Transverse colon (tissue), 4 donors: ENCODE measurements around the gene HDGFL3. TPM values are rescaled to one million over a fixed set of nuclear protein-coding genes. Genes with fewer than 3 reads are reported as not detected.

Source experiments
- DNase-seq: peaks from one replicate; pipeline ENCODE4 v3.0.0-alpha.2; 2019
- H3K27ac ChIP-seq, 4 donors: fragments of 200-600 bp; sonication (generic); 2 replicates each; pipeline ENCODE4 v1.5.1; 2016 to 2018; ENCODE audit warnings: inconsistent platforms in 4 of 4
- H3K27me3 ChIP-seq: fragments of 200-600 bp; sonication (generic); 2 replicates; pipeline ENCODE4 v1.5.1; 2017; ENCODE audit warnings: inconsistent platforms
- H3K36me3 ChIP-seq, 4 donors: fragments of 200-600 bp; sonication (generic); 2 replicates each; pipeline ENCODE4 v1.5.1; 2017 to 2019; ENCODE audit warnings: inconsistent platforms in 4 of 4
- H3K4me1 ChIP-seq, 4 donors: fragments of 200-600 bp; sonication (generic); 2 replicates each; pipeline ENCODE4 v1.5.1; 2017 to 2020; ENCODE audit warnings: inconsistent platforms in 4 of 4
- H3K4me3 ChIP-seq, 4 donors: fragments of 200-600 bp; sonication (generic); 1 replicate in 1 of 4; 2 replicates in 3 of 4; pipeline versions ENCODE4 v1.5.1 to v1.6.1; 2017 to 2019; ENCODE audit warnings: inconsistent platforms in 4 of 4
- H3K9me3 ChIP-seq, 2 donors: fragments of 200-600 bp; sonication (generic); 2 replicates each; pipeline ENCODE4 v1.5.1; 2017 to 2019; ENCODE audit warnings: inconsistent platforms in 2 of 2
- EP300 ChIP-seq: sonication (generic); formaldehyde crosslinking; IDR thresholded peaks from one replicate; pipeline ENCODE4 v1.6.1; 2017; ENCODE audit warnings: antibody characterized with exemption, low read depth
- POLR2A ChIP-seq: fragments of 450-650 bp; IDR thresholded peaks from one replicate; pipeline ENCODE4 v1.6.1; 2016; ENCODE audit warnings: antibody characterized with exemption, mild to moderate bottlenecking, moderate library complexity
- POLR2AphosphoS5 ChIP-seq, 3 donors: sonication (generic); formaldehyde crosslinking; IDR thresholded peaks; one replicate each; pipeline ENCODE4 v1.6.1; 2016; ENCODE audit warnings: antibody characterized with exemption in 3 of 3
- WGBS, 2 donors: methylation state at CpG; one replicate each; pipeline ENCODE4 v1.1.5; 2018; ENCODE audit warnings: low coverage in 1 of 2; 5-methylcytosine and 5-hydroxymethylcytosine counted together
- in situ Hi-C, 4 donors: fragments of 200-750 bp; cut with MboI; loops; one replicate each; pipeline versions ENCODE4 v1.15.0 to v1.15.1; 2017; ENCODE audit warnings: low sequenced_read_pairs in 3 of 4, low pct_ligation_motif_present in 1 of 4, low pct_unique_long_range_greater_than_20kb in 1 of 4
- intact Hi-C: fragments of 100-400 bp; cut with DNase I; formaldehyde crosslinking; loops from one replicate; pipeline ENCODE4 v1.15.1; 2023; ENCODE audit warnings: low total_unique reads
- total RNA-seq, 4 donors: library from RNA; depleted of rRNA; stranded (reverse); fragments of >200 nt; gene quantifications; one replicate each; pipeline ENCODE4 v1.1.0, GENCODE V29; 2016
- TF ChIP-seq, protein P1 (sequence below), 5 experiments: fragments of 200-600 bp in 3 of 5; fragments of 450-650 bp in 2 of 5; sonication (generic) in 3 of 5; IDR thresholded peaks; 1 replicate in 2 of 5; 2 replicates in 3 of 5; pipeline ENCODE4 v1.5.1; 2016 to 2017; ENCODE audit warnings: antibody characterized with exemption in 5 of 5, inconsistent platforms in 3 of 5, mild to moderate bottlenecking in 2 of 5, moderate library complexity in 1 of 5

HDGFL3 gene
- total RNA-seq, 4 donors from 2014 or later = 2.6 to 16.5 (median 5.2) TPM

DNA sequence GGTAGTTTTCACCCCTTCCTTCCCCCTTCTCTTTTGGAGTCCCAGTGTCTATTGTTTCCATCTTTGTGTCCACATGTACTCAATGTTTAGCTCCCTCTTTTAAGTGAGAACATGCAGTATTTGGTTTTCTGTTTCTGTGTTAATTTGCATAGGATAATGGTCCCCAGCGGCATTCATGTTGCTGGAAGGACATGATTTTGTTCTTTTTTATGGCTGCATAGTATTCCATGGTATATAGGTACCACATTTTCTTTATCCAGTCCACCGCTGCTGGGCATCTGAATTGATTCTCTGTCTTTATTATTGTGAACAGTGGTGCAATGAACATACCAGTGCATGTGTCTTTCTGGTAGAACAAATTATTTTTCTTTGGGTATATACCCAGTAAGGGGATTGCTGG lies 7.7 kb upstream of the HDGFL3 start:
- Histone ChIP-seq H3K9me3 (no peaks in the 10 kb centered on the region), H3K36me3 (no peaks in the 10 kb centered on the region), H3K4me1 (no peaks in the 10 kb centered on the region), H3K27me3 (no peaks in the 10 kb centered on the region), H3K27ac (no peak overlapping the region), H3K4me3 (no peak overlapping the region)
- in situ Hi-C loops = no loop called here
- intact Hi-C loops = no loop called here
- TF ChIP-seq POLR2AphosphoS5 (IDR thresholded peaks at IDR 0.05) (no peak), EP300 (no peak)
- 88 to 100% methylated on average over 1 to 2 of the region's 2 CpGs for WGBS, 2 donors
- DNase-seq = no peak

DNA sequence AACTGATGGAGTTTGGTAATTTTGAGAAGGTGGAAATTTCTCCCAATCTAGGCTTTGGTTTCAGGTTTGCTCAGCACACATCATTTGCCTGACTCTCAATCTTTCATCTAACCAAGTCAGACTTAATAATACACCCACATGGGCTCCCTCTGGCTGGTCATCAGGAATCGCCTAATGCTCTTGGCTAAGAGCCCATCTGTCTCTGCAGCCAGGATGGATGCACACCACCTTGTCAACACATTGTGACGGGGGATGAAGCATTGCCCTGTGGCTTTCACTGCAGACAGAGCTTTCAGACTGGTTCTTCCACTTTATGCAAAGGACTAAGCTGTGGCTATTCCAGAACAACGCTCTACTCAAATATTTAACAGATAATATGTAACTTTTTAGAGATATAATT lies 3.0 kb upstream of the HDGFL3 start:
- in situ Hi-C loops = no loop called here
- intact Hi-C loops = no loop called here
- no peak for DNase-seq
- WGBS, 2 donors = 33 to 38% methylated on average over 2 to 3 of the region's 3 CpGs
- Histone ChIP-seq H3K4me1 (peaks cover 0 to 19% (median 9%) of the 10 kb centered on the region in 4 donors), H3K4me3 (no peak overlapping the region), H3K27ac (no peak overlapping the region), H3K36me3 (no peaks in the 10 kb centered on the region), H3K27me3 (peaks cover 12% of the 10 kb centered on the region), H3K9me3 (no peaks in the 10 kb centered on the region)
- TF ChIP-seq, protein P1, sequence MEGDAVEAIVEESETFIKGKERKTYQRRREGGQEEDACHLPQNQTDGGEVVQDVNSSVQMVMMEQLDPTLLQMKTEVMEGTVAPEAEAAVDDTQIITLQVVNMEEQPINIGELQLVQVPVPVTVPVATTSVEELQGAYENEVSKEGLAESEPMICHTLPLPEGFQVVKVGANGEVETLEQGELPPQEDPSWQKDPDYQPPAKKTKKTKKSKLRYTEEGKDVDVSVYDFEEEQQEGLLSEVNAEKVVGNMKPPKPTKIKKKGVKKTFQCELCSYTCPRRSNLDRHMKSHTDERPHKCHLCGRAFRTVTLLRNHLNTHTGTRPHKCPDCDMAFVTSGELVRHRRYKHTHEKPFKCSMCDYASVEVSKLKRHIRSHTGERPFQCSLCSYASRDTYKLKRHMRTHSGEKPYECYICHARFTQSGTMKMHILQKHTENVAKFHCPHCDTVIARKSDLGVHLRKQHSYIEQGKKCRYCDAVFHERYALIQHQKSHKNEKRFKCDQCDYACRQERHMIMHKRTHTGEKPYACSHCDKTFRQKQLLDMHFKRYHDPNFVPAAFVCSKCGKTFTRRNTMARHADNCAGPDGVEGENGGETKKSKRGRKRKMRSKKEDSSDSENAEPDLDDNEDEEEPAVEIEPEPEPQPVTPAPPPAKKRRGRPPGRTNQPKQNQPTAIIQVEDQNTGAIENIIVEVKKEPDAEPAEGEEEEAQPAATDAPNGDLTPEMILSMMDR (IDR thresholded peaks at IDR 0.05) = no peak
- TF ChIP-seq POLR2A = no peak
- no peak for TF ChIP-seq EP300
- no peak for TF ChIP-seq POLR2AphosphoS5 (IDR thresholded peaks at IDR 0.05)

DNA sequence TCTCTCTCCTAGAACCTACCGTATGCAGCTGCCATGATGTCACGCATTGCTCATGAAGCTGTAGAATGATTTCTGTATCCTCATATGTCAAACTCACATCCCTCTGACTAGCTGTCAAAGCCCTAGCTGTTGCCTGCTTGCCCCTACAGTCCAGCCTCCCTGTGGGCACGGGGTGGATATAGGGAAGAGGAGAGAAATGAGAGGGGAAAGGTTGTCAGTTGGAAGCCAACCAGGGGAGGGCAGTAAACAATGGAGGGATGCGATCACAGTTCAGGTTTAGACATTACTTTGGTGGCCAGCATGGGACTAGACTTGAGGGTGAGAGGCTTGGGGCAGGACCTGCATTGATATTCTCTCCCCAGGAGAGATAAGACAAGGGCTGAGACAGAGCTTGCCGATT lies 1.7 kb upstream of the HDGFL3 start:
- TF ChIP-seq, protein P1 (IDR thresholded peaks at IDR 0.05) = no peak
- TF ChIP-seq EP300 (no peak), POLR2A (no peak), POLR2AphosphoS5 (IDR thresholded peaks at IDR 0.05) (no peak)
- no peak overlapping the region for H3K27ac ChIP-seq
- H3K9me3 ChIP-seq = no peaks in the 10 kb centered on the region
- H3K4me3 ChIP-seq = no peak overlapping the region
- H3K4me1 ChIP-seq = peaks cover 0 to 23% (median 13%) of the 10 kb centered on the region in 4 donors
- DNase-seq = no peak
- H3K36me3 ChIP-seq = no peaks in the 10 kb centered on the region
- WGBS, 2 donors = 75 to 80% methylated on average over 5 of the region's 5 CpGs
- in situ Hi-C loops = no loop called here
- intact Hi-C loops = no loop called here
- H3K27me3 ChIP-seq = peaks cover 12% of the 10 kb centered on the region

DNA sequence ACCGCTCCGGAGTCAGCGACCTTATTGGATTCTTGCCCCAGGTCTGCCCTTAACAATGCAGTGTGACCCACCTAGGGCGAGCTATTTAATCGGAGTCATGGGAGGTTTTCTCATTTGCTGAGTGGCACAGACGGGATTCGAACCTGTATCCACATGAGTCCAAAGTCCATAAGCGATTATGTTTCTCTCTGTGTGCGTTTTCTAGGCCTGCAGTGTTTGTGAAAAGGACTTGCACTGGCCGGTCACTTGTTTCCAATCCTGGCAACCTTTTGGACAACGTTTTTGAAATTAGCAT lies 691 bp upstream of the HDGFL3 start:
- Histone ChIP-seq H3K27ac (peak overlapping the region; percentile 80 to 93 (median 88)), H3K36me3 (no peaks in the 10 kb centered on the region), H3K4me3 (peak overlapping the region; percentile 72 to 86 (median 80)), H3K4me1 (peaks cover 0 to 29% (median 14%) of the 10 kb centered on the region in 4 donors), H3K9me3 (no peaks in the 10 kb centered on the region), H3K27me3 (peaks cover 12% of the 10 kb centered on the region)
- intact Hi-C loops = no loop called here
- DNase-seq = peak; percentile 9
- no peak for TF ChIP-seq POLR2AphosphoS5 (IDR thresholded peaks at IDR 0.05)
- TF ChIP-seq, protein P1 (IDR thresholded peaks at IDR 0.05) = no peak
- no peak for TF ChIP-seq EP300
- no peak for TF ChIP-seq POLR2A
- 8% methylated on average over 4 to 9 of the region's 11 CpGs for WGBS, 2 donors
- in situ Hi-C loops = no loop called here

DNA sequence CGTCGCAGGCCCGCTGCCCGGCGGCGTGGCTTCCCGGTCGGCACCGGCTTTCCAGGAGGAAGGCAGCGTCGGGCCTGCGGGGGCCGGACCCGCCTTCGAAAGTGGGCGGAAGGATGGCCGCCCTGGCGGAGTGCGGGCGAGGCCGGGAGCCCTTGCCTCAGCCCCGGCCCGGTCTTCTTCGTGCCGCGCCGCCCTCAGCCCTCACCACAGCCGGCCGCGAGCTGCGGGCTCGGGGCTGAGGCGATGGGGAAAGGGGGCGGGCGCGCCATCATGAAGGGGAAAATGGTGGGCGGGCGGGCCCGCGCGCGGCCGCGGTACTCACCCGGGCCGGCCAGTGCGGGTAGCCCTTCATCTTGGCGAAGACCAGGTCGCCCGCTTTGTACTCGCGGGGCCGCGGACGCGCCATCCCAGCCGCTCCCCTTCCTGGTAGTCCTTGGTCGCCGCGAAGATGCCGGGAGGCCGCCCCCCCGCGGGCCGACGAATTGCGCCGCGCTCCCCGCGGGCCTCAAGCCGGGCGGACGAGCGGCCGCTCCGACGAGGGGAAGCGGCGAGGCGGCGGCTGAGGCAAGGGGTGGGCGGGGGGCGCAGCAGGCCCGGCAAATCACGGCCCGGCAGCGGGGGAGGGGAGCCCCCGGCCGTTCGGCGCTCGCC lies 489 bp downstream of the HDGFL3 start:
- Histone ChIP-seq H3K9me3 (no peaks in the 10 kb centered on the region), H3K27ac (peak overlapping the region; percentile 80 to 93 (median 88)), H3K4me3 (peak overlapping the region; percentile 75 to 86 (median 82)), H3K27me3 (peaks cover 12% of the 10 kb centered on the region), H3K36me3 (no peaks in the 10 kb centered on the region), H3K4me1 (peaks cover 0 to 29% (median 14%) of the 10 kb centered on the region in 4 donors)
- 3% methylated on average over 45 of the region's 93 CpGs; no CpG with 5 or more reads in 1 of the 2 donors for WGBS, 2 donors
- in situ Hi-C loops = no loop called here
- TF ChIP-seq POLR2A (no peak), POLR2AphosphoS5 (IDR thresholded peaks at IDR 0.05) (no peak), EP300 (no peak)
- TF ChIP-seq, protein P1 (IDR thresholded peaks at IDR 0.05) = no peak
- DNase-seq = peak; percentile 19
- intact Hi-C loops = no loop called here
